Measurements from ENCODE around the gene FKBP1B. TPM values are rescaled to one million over a fixed set of nuclear protein-coding genes. Genes with fewer than 3 reads are reported as not detected.

The FKBP1B gene
- total RNA-seq, 2 experiments from 2014 or later, result 3.1 to 3.2 TPM

Other genes with a start within 250 kb of the FKBP1B start
- 10 to 100 TPM; 11.0 to 13.1 TPM for gene ATAD2B, start 122.6 kb upstream of the FKBP1B start, total RNA-seq
- 10 to 100 TPM; 11.8 to 12.8 TPM for gene UBXN2A, start 109.3 kb upstream of the FKBP1B start, total RNA-seq
- gene MFSD2B, start 39.7 kb upstream of the FKBP1B start, total RNA-seq, result under 1 TPM in 1 of 2 experiments, not detected in 1; 0.25 TPM
- gene WDCP, start 2.4 kb upstream of the FKBP1B start, total RNA-seq, result 10 to 100 TPM; 27.1 to 30.9 TPM
- 100 to 1,000 TPM; 147 to 151 TPM for gene SF3B6, start 26.6 kb downstream of the FKBP1B start, total RNA-seq
- gene TP53I3, start 35.1 kb downstream of the FKBP1B start, total RNA-seq, result 1 to 10 TPM; 2.0 to 3.0 TPM
- under 1 TPM in 1 of 2 experiments, not detected in 1; 0.40 TPM for gene PFN4, start 73.6 kb downstream of the FKBP1B start, total RNA-seq
- gene FAM228B, start 73.7 kb downstream of the FKBP1B start, total RNA-seq, result 1 to 10 TPM; 4.2 TPM
- gene FAM228A, start 125.3 kb downstream of the FKBP1B start, total RNA-seq, result not detected